ENCODE results near the gene DENND10.
A peak's percentile ranks its signal among the peaks of the same experiment; 100 is the strongest.

The DENND10 gene, protein sequence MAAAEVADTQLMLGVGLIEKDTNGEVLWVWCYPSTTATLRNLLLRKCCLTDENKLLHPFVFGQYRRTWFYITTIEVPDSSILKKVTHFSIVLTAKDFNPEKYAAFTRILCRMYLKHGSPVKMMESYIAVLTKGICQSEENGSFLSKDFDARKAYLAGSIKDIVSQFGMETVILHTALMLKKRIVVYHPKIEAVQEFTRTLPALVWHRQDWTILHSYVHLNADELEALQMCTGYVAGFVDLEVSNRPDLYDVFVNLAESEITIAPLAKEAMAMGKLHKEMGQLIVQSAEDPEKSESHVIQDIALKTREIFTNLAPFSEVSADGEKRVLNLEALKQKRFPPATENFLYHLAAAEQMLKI

GRCh38 chr10:119103903-119104653, at the start of gene DENND10:
Gene DENND10, plus strand, starts transcription at chr10:119104113. Its CDS starts 30 bp downstream, at chr10:119104143.
- Mint-ChIP-seq H3K36me3 (peaks cover 2% of the 10 kb centered on the region), H3K27ac (peak within 1 kb of the TSS; percentile 90)

DNA sequence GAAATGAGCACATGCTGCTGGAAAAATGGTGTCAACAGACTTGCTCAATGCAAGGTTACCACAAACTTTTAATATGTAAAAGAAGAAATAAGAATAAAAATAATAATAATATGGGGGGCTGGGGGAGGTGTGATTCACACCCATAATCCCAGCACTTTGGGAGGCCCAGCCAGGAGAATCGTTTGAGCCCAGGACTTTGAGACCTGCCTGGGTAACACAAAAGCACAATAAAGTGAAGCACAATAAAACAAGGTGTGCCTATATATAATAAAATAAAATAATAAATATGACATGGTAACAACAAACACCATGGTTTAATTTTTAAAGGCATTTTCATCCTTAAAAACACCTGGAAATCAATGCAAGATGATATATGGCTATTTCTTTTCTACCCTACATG, 48.4 kb upstream of the DENND10 start:
- Mint-ChIP-seq H3K27ac (no peak overlapping the region), H3K4me1 (peaks cover 19% of the 10 kb centered on the region), H3K9me3 (no peaks in the 10 kb centered on the region), H3K4me3 (no peak overlapping the region), H3K27me3 (no peaks in the 10 kb centered on the region), H3K36me3 (peaks cover 34% of the 10 kb centered on the region)

More at GRCh38 chr10:119103903-119104653, at the start of gene DENND10:
- peak within 1 kb of the TSS; percentile 86 for H3K4me3 Mint-ChIP-seq
- H3K9me3 Mint-ChIP-seq: no peaks in the 10 kb centered on the region
- H3K4me1 Mint-ChIP-seq: peaks cover 10% of the 10 kb centered on the region
- no peaks in the 10 kb centered on the region for H3K27me3 Mint-ChIP-seq

DNA sequence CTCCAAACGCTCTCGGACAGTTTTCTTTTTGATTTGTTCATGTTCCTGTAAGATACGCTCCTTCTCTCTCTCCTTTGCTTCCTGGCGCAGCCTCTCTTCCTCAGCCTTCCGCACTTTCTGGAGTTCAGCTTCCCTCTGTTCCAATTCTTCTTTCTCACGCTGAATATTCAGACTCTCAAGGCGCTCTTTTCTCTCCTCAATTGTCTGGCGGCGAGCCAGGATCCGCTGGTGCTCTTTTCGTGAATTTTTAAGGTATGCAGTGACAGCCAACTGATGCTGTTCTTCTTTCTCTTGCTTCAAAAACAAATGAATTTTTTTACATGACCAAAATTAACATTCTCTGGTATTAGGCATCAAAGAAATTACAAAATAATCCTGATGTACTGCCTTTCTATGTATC, 45.9 kb upstream of the DENND10 start:
- peaks cover 30% of the 10 kb centered on the region for H3K36me3 Mint-ChIP-seq
- H3K4me3 Mint-ChIP-seq: no peak overlapping the region

GRCh38 chr10:119059557-119059956, 44.4 kb upstream of the DENND10 start:
- Mint-ChIP-seq H3K4me1 (peaks cover 24% of the 10 kb centered on the region), H3K4me3 (no peak overlapping the region), H3K36me3 (peaks cover 29% of the 10 kb centered on the region), H3K27me3 (no peaks in the 10 kb centered on the region), H3K9me3 (no peaks in the 10 kb centered on the region), H3K27ac (peak overlapping the region; percentile 55)

More for the DNA sequence above, 45.9 kb upstream of the DENND10 start:
- Mint-ChIP-seq H3K27ac (no peak overlapping the region), H3K9me3 (no peaks in the 10 kb centered on the region), H3K4me1 (peaks cover 21% of the 10 kb centered on the region), H3K27me3 (no peaks in the 10 kb centered on the region)

- Mint-ChIP-seq H3K4me1 (peaks cover 28% of the 10 kb centered on the region), H3K4me3 (no peak overlapping the region), H3K36me3 (peaks cover 30% of the 10 kb centered on the region), H3K27me3 (no peaks in the 10 kb centered on the region), H3K27ac (no peak overlapping the region), H3K9me3 (no peaks in the 10 kb centered on the region)
These were observed 43.8 kb upstream of the DENND10 start for GRCh38 chr10:119060107-119060506.

DNA sequence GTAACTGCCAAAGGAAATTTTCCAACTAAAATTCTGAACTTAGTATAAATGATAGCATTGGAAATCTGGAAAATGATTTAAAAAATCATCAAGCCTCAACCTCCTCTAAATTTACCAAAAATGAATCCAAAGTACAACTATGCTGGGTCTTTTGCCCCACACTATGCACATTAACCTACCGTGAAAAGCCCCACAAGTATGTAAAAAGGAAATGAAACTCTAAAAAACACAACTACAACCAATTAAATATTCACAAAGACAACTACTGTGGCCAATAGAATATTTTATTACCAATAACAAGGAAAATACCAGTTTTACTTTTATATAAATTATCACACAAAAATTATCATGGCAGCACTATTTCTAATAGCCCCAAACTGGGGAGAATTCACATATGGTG, 42.6 kb upstream of the DENND10 start:
- Mint-ChIP-seq H3K4me3 (no peak overlapping the region), H3K36me3 (peaks cover 35% of the 10 kb centered on the region), H3K27me3 (no peaks in the 10 kb centered on the region), H3K27ac (no peak overlapping the region), H3K4me1 (peaks cover 32% of the 10 kb centered on the region), H3K9me3 (no peaks in the 10 kb centered on the region)

DNA sequence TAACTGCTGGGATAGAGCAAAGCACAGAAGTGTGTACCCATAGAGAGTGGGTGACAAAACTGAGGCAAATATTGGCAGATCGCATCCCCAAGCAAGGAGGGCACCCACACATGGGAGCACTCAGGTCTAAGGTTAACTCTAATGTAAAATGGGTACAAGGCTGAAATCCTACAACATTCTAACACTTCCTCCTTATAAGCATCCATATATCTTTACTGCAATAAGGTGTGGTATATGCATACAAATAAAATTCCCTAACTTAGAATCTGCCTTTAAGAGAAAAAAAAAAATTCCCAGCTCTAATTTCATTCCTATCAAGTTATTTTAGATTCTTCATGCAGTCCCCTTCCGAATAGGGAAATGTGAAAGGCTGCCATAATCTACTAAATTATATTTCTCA, 42.0 kb upstream of the DENND10 start:
- Mint-ChIP-seq H3K27ac (no peak overlapping the region), H3K4me3 (no peak overlapping the region), H3K9me3 (no peaks in the 10 kb centered on the region), H3K36me3 (peaks cover 35% of the 10 kb centered on the region), H3K27me3 (no peaks in the 10 kb centered on the region), H3K4me1 (peaks cover 32% of the 10 kb centered on the region)

DNA sequence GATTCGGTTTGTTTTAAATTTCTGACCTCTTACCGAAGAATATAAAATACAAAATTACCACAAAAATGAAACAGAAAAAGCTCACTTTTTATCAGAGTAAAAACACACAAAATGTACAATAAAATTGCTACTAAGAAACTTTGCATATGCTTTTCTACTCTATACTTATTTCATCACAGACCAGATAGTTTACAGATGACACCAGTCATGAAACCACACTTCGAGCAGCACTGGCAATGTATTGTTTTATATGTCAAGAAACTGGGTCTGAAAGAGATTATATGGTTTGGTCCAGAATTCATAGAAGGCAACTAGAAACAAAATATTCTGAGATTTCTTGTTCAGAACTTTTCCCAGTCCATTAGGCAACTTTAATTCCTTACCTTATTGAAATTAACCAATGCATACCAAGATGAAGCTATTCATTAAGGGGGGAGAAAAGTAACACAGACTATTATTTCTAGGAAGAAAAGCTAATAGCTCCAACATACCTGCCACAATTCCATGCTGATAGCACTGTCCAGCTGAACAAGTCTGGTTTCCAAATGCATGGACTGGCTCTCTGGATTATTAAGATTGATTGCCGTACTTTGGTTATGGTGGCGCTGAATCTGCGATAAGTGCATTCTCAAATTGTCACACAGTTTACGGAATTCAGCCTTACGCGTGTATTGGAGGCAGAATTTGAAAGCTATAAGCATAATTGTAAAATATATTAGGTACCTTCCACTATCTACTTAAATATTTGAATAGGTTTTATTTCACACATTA, 33.3 kb upstream of the DENND10 start:
- Mint-ChIP-seq H3K27ac (no peak overlapping the region), H3K4me1 (peaks cover 30% of the 10 kb centered on the region)

GRCh38 chr10:119073584-119073983, 30.3 kb upstream of the DENND10 start:
- Mint-ChIP-seq H3K4me3 (no peak overlapping the region), H3K27ac (no peak overlapping the region), H3K4me1 (peaks cover 48% of the 10 kb centered on the region), H3K9me3 (no peaks in the 10 kb centered on the region), H3K36me3 (peaks cover 20% of the 10 kb centered on the region), H3K27me3 (no peaks in the 10 kb centered on the region)

More for the DNA sequence above, 33.3 kb upstream of the DENND10 start:
- peaks cover 19% of the 10 kb centered on the region for H3K36me3 Mint-ChIP-seq
- H3K9me3 Mint-ChIP-seq: no peaks in the 10 kb centered on the region
- H3K4me3 Mint-ChIP-seq: no peak overlapping the region
- H3K27me3 Mint-ChIP-seq: no peaks in the 10 kb centered on the region

GRCh38 chr10:119078422-119079179, 25.3 kb upstream of the DENND10 start:
- Mint-ChIP-seq H3K9me3 (no peaks in the 10 kb centered on the region), H3K4me1 (peaks cover 49% of the 10 kb centered on the region), H3K27ac (peak overlapping the region; percentile 97), H3K27me3 (no peaks in the 10 kb centered on the region), H3K4me3 (peak overlapping the region; percentile 99), H3K36me3 (peaks cover 19% of the 10 kb centered on the region)

DNA sequence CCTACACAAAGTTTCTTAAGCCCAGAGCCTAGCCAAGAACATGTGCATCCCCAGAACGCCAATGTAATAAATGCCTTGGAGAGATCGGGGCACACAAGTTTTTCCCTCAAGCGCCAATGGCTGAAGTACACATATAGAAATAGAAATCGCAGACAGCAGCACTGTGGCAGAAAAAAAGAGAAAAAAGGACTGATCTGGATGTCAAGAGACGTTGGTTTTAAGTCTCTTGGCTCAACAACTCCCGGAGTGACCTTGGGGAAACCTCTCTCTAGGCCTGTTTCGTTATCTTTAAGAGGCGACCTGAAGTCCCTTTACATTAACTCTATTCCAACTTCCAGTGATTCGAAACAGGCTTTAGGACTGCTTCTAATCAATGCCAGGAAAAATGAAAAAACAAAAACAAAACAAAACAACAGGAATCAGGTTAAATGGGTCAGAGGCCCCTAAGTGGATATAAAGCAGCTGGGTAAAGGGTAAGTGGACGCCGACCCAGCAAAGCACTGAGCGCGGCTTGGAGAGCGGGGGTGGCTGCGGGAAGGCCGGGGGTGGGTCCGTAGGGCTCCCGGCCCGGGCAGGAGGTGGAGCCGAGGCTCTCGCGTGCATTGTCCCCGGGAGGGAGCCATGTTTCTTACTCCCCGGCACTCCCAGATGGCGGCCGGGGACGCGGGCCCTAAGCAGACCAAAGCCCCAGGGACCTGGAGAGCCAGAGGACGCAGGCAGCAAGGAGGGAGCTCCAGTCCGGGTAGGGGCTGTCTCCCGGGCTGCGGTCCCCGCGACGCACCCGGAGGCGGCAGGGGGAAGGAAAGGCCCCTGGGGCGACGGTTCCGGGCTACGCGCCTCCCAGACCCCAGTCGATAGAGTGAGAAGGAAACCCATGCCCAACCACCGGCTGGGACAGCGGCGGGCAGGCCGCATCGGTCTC, 24.1 kb upstream of the DENND10 start:
- Mint-ChIP-seq H3K9me3 (no peaks in the 10 kb centered on the region), H3K36me3 (peaks cover 19% of the 10 kb centered on the region), H3K27me3 (no peaks in the 10 kb centered on the region), H3K4me3 (peak overlapping the region; percentile 99), H3K27ac (peak overlapping the region; percentile 97), H3K4me1 (peaks cover 43% of the 10 kb centered on the region)

- H3K27ac Mint-ChIP-seq: peak within 1 kb of the TSS; percentile 97
- H3K4me1 Mint-ChIP-seq: peaks cover 38% of the 10 kb centered on the region
- H3K27me3 Mint-ChIP-seq: no peaks in the 10 kb centered on the region
- peak within 1 kb of the TSS; percentile 99 for H3K4me3 Mint-ChIP-seq
- peaks cover 18% of the 10 kb centered on the region for H3K36me3 Mint-ChIP-seq
- no peaks in the 10 kb centered on the region for H3K9me3 Mint-ChIP-seq
These were observed 23.2 kb upstream of the DENND10 start, which contains the start of gene EIF3A for GRCh38 chr10:119080521-119081259. Gene EIF3A, minus strand, starts transcription at chr10:119080817. Its CDS starts 141 bp downstream, at chr10:119080676.

GRCh38 chr10:119084896-119085295, 19.0 kb upstream of the DENND10 start:
- Mint-ChIP-seq H3K9me3 (no peaks in the 10 kb centered on the region), H3K4me3 (no peak overlapping the region), H3K4me1 (peaks cover 18% of the 10 kb centered on the region), H3K36me3 (peaks cover 6% of the 10 kb centered on the region), H3K27ac (no peak overlapping the region), H3K27me3 (no peaks in the 10 kb centered on the region)
